MCF 10A (cell line): ENCODE measurements around the gene CYP39A1. TPM values are rescaled to one million over a fixed set of nuclear protein-coding genes. Genes with fewer than 3 reads are reported as not detected.

ENCODE experiments used
- BruUV-seq: library from RNA; stranded (reverse); fragments of 400-500 nt; replicated peaks from 2 replicates; lab custom pipeline; 2021; lab: Mats Ljungman, UMichigan
- CTCF ChIA-PET: fragments of 300-600 bp; sonication (Branson Sonifier 250); formaldehyde crosslinking; extraction: SDS; loops from one replicate; lab custom pipeline; 2021; ENCODE audit warnings: antibody characterized with exemption, inconsistent platforms; lab: Yijun Ruan, JAX
- POLR2A ChIA-PET: fragments of 300-600, 350-650 bp; sonication (Branson Sonifier 250); formaldehyde crosslinking; extraction: SDS; loops from one replicate; lab custom pipeline; 2020; ENCODE audit warnings: antibody characterized with exemption, inconsistent platforms; lab: Yijun Ruan, JAX
- DNase-seq: peaks from one replicate; pipeline ENCODE4 v3.0.0-alpha.2; 2018; ENCODE audit not compliant: unreplicated experiment
- H3K27ac Mint-ChIP-seq: one replicate; pipeline ENCODE4 v1.8.0; 2022; ENCODE audit warnings: mild to moderate bottlenecking, low read depth, mixed read lengths; ENCODE audit not compliant: unreplicated experiment
- H3K27me3 Mint-ChIP-seq: one replicate; pipeline ENCODE4 v1.8.0; 2022; ENCODE audit warnings: mixed read lengths; ENCODE audit not compliant: insufficient read depth, unreplicated experiment
- H3K36me3 Mint-ChIP-seq: one replicate; pipeline ENCODE4 v1.8.0; 2022; ENCODE audit warnings: mild to moderate bottlenecking, moderate library complexity, mixed read lengths; ENCODE audit not compliant: insufficient read depth, unreplicated experiment
- H3K4me1 Mint-ChIP-seq: one replicate; pipeline ENCODE4 v1.8.0; 2022; ENCODE audit warnings: mixed read lengths; ENCODE audit not compliant: insufficient read depth, unreplicated experiment
- H3K4me3 Mint-ChIP-seq: one replicate; pipeline ENCODE4 v1.8.0; 2022; ENCODE audit warnings: mild to moderate bottlenecking, moderate library complexity, mixed read lengths; ENCODE audit not compliant: unreplicated experiment
- H3K9me3 Mint-ChIP-seq: one replicate; pipeline ENCODE4 v1.8.0; 2022; ENCODE audit warnings: mixed read lengths; ENCODE audit not compliant: unreplicated experiment
- CTCF ChIP-seq: fragments of 200-600 bp; IDR thresholded peaks from one replicate; pipeline ENCODE4 v1.8.0; 2022; ENCODE audit warnings: antibody characterized with exemption, mild to moderate bottlenecking; ENCODE audit not compliant: unreplicated experiment
- intact Hi-C: fragments of 100-400 bp; cut with micrococcal nuclease; formaldehyde crosslinking; loops from 2 replicates; pipeline ENCODE4 v1.14.1; 2022
- total RNA-seq: library from RNA; stranded (reverse); gene quantifications from 2 replicates; pipeline ENCODE4 v1.2.3, GENCODE V29; 2022

Gene CYP39A1
- total RNA-seq, 1 experiment from 2014 or later, result 7.2 TPM

- BruUV-seq, result no TSS peak
- CTCF ChIA-PET, result interaction anchor here (1.1 kb wide), 1 partner anchor 7 kb away, joined by 3 read pairs; no protein-coding TSS in a partner anchor
- no peak for TF ChIP-seq CTCF
- Mint-ChIP-seq H3K9me3 (no peaks in the 10 kb centered on the region), H3K36me3 (peaks cover 10% of the 10 kb centered on the region), H3K4me1 (peaks cover 29% of the 10 kb centered on the region), H3K27ac (no peak overlapping the region), H3K27me3 (no peaks in the 10 kb centered on the region), H3K4me3 (no peak overlapping the region)
- peak; percentile 28 for DNase-seq
- POLR2A ChIA-PET, result interaction anchor here (1.1 to 8.1 kb wide), 2 partner anchors 8 to 621 kb away, joined by 3 to 168 read pairs; partner anchors contain the start of genes CYP39A1 and SLC25A27
- intact Hi-C loops, result no loop called here
Observed at GRCh38 chr6:46642928-46643751, 9.5 kb downstream of the CYP39A1 start.

- POLR2A ChIA-PET, result interaction anchor here (0.7 to 8.1 kb wide), 5 partner anchors 12 to 405 kb away, joined by 3 to 168 read pairs (median 4); partner anchors contain the start of genes CYP39A1 and SLC25A27
- Mint-ChIP-seq H3K27me3 (no peaks in the 10 kb centered on the region), H3K4me3 (peak overlapping the region; percentile 35), H3K9me3 (no peaks in the 10 kb centered on the region), H3K4me1 (peaks cover 38% of the 10 kb centered on the region), H3K36me3 (peaks cover 4% of the 10 kb centered on the region), H3K27ac (peak overlapping the region; percentile 98)
- DNase-seq, result peak; percentile 92
- TF ChIP-seq CTCF, result no peak
- intact Hi-C loops, result no loop called here
- CTCF ChIA-PET, result interaction anchor here (0.7 kb wide), 1 partner anchor 627 kb away, joined by 3 read pairs; no protein-coding TSS in a partner anchor
- no TSS peak for BruUV-seq
Observed at GRCh38 chr6:46638650-46639049, 14.0 kb downstream of the CYP39A1 start.

GRCh38 chr6:46637933-46638332, 14.7 kb downstream of the CYP39A1 start:
- peaks cover 4% of the 10 kb centered on the region for H3K36me3 Mint-ChIP-seq
- H3K27me3 Mint-ChIP-seq, result no peaks in the 10 kb centered on the region
- ChIA-PET POLR2A (interaction anchor here (0.8 to 8.1 kb wide), 6 partner anchors 9 to 406 kb away, joined by 3 to 168 read pairs (median 6); partner anchors contain the start of genes CYP39A1 and SLC25A27), CTCF (interaction anchor here (0.6 to 2.1 kb wide), 2 partner anchors 12 to 534 kb away, joined by 3 to 6 read pairs; no protein-coding TSS in a partner anchor)
- H3K27ac Mint-ChIP-seq, result peak overlapping the region; percentile 98
- H3K4me1 Mint-ChIP-seq, result peaks cover 31% of the 10 kb centered on the region
- no peak overlapping the region for H3K4me3 Mint-ChIP-seq
- DNase-seq, result no peak
- TF ChIP-seq CTCF, result no peak
- BruUV-seq, result no TSS peak
- H3K9me3 Mint-ChIP-seq, result no peaks in the 10 kb centered on the region
- intact Hi-C loops, result loop anchor here (1.0 kb wide), 1 partner anchor 14 kb away; the partner anchor contains the start of genes CYP39A1 and SLC25A27

GRCh38 chr6:46637145-46637544, 15.5 kb downstream of the CYP39A1 start:
- CTCF ChIA-PET, result interaction anchor here (2.1 kb wide), 1 partner anchor 13 kb away, joined by 6 read pairs; no protein-coding TSS in a partner anchor
- intact Hi-C loops, result loop anchor here (1.0 kb wide), 1 partner anchor 15 kb away; the partner anchor contains the start of genes CYP39A1 and SLC25A27
- Mint-ChIP-seq H3K27me3 (no peaks in the 10 kb centered on the region), H3K36me3 (peaks cover 4% of the 10 kb centered on the region), H3K4me1 (peaks cover 30% of the 10 kb centered on the region), H3K27ac (peak overlapping the region; percentile 98), H3K4me3 (peak overlapping the region; percentile 44), H3K9me3 (no peaks in the 10 kb centered on the region)
- no peak for TF ChIP-seq CTCF
- BruUV-seq, result no TSS peak
- POLR2A ChIA-PET, result interaction anchor here (0.8 to 8.1 kb wide), 6 partner anchors 10 to 407 kb away, joined by 3 to 168 read pairs (median 6); partner anchors contain the start of genes CYP39A1 and SLC25A27
- DNase-seq, result peak; percentile 96
